Activated CD8-positive, alpha-beta memory T cell treated with anti-CD3 and anti-CD28 coated beads for 36 hours (primary cell): ENCODE measurements around the gene POFUT2. TPM values are rescaled to one million over a fixed set of nuclear protein-coding genes. Genes with fewer than 3 reads are reported as not detected.

Experiments
- CTCF ChIA-PET: fragments of 350-600 bp; sonication (Branson Sonifier 250); formaldehyde crosslinking; loops from one replicate; lab custom pipeline; 2021; ENCODE audit warnings: antibody characterized with exemption; lab: Charles Lee
- POLR2A ChIA-PET: fragments of 350-600 bp; sonication (Branson Sonifier 250); formaldehyde crosslinking; loops from one replicate; lab custom pipeline; 2021; ENCODE audit warnings: antibody characterized with exemption; lab: Charles Lee
- total RNA-seq, 2 experiments: library from RNA; stranded (reverse); gene quantifications; one replicate each; pipeline ENCODE4 v1.2.3, GENCODE V29; 2021

POFUT2 gene
- total RNA-seq, 2 experiments from 2014 or later, result 13.2 to 13.4 TPM

DNA sequence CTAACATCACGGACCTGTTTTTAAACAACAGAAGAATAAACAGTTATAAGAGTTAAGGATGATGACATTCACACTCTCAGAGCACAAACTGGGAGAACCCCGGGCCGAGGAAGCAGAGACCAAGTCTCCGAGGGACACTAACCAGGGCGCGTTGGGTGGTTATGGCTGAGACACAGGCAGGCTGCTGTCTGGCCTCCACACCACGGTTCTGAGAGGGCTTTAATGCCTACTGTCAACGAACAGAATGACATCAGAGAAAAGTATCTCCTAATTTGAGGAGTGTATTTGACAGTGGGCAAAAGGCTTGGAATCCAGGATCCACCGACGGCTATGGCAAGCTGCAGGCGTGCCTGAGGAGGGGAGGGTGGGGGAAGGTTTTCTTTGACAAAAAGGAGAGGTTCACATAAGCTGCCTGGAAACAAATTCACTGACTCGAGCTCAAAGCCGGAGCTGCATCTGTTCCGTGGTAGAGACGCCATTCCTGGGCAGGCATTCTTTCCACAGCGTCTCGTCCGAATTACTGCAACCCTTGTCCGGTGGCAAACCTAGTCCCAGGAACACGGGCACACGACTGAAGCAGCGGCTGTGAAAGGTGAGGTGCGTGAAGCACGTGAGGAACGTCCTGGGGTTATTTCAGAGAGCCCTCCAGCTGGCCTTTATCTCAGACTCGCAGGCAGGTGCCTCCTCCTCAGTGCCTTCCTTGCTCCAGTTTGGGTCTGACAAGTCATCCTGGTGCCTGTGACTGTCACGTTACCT lies 9.4 kb downstream of the POFUT2 start:
- ChIA-PET CTCF (no interaction called here), POLR2A (no interaction called here)

- CTCF ChIA-PET, result no interaction called here
- POLR2A ChIA-PET, result no interaction called here
These were observed 10.3 kb downstream of the POFUT2 start for GRCh38 chr21:45277101-45278045.

- ChIA-PET CTCF (no interaction called here), POLR2A (no interaction called here)
These were observed 11.1 kb downstream of the POFUT2 start for GRCh38 chr21:45276596-45276995.

GRCh38 chr21:45270306-45270821 lies 17.3 kb downstream of the POFUT2 start:
- ChIA-PET POLR2A (no interaction called here), CTCF (interaction anchor here (1.1 to 1.4 kb wide), 2 partner anchors 12 to 343 kb away, joined by 3 to 5 read pairs; no protein-coding TSS in a partner anchor)

- CTCF ChIA-PET, result interaction anchor here (1.1 to 1.4 kb wide), 2 partner anchors 12 to 342 kb away, joined by 3 to 5 read pairs; no protein-coding TSS in a partner anchor
- POLR2A ChIA-PET, result no interaction called here
These were observed 17.8 kb downstream of the POFUT2 start for GRCh38 chr21:45269861-45270260.

- ChIA-PET CTCF (interaction anchor here (1.1 kb wide), 1 partner anchor 25 kb away, joined by 3 read pairs; no protein-coding TSS in a partner anchor), POLR2A (no interaction called here)
These were observed 20.3 kb downstream of the POFUT2 start for GRCh38 chr21:45267390-45267760.

DNA sequence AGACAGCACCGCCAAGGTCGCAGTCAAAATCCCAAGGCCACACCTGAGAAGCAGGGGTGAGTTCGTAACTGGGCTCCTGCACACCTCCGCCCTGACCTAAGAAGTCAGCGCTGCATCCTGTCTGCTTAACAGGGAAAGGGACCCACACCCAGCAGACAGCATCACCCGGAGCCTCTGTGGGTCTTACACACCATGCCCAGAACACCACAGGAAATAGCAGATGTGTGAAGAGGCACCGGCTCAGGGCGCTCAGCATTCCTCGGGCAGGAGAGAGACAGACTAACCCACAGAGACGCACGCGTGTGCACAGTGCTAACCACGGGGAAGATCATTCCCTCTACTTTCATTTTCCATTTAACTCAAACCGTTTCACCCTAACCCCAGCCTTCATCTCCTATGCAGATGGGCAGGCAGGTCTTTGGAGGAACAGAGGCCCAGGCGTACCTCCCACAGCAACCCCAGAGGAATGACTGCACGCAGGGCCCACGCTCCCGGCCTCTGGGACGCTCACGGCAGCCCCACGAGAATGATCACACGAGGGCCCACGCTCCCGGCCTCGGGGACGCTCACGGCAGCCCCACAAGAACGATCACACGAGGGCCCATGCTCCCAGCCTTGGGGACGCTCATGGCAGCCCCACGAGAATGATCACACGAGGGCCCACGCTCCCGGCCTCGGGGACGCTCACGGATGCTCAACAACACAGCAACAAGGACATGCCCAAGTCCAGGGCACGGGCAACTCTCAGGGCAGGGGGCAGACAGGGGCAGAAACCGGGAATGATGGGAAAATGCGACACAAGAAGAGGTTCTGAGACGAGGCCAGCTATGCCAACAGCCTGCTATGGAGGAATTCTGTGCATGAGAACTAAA lies 20.9 kb downstream of the POFUT2 start:
- ChIA-PET CTCF (interaction anchor here (1.1 kb wide), 1 partner anchor 26 kb away, joined by 3 read pairs; no protein-coding TSS in a partner anchor), POLR2A (no interaction called here)

DNA sequence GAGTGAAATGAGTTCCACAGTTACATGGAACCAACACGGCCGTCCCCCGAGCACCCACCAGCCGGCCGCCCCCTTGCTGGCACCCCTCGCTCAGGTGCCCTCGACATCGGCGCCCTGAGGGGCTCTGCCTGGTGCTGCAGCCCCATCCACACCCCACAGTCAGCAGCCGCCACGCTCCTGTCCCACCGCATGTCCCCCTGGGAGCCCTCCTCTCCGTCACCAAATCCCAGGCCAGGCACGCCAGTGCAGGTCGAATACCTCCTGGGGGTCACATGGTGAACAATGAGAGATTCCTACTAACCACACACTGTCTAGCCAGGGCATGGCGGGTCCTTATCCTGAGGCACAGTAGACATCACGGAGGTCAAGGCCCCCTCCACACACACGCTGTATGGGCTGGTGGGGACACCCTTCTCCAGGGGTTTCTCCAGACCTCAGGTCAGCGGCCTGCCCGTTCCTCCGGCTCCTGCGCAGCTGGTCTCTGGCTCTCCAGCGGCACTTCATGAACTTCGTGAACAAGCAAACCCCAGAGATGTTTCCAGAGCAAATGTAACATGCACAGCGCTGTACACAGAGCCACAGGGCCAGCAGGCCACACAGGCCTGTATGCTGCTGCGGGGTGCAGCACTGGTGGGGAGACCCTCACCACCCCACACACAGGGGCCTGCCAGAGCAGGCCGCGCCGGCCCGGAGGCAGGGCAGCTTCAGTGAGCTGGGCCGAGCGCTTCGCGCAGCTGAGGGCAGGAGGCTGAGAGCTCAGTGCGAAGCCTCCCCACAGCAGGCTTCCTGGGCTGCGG lies 21.8 kb downstream of the POFUT2 start:
- CTCF ChIA-PET, result interaction anchor here (1.3 kb wide), 1 partner anchor 50 kb away, joined by 3 read pairs; no protein-coding TSS in a partner anchor
- POLR2A ChIA-PET, result no interaction called here

- ChIA-PET POLR2A (no interaction called here), CTCF (interaction anchor here (1.3 kb wide), 1 partner anchor 49 kb away, joined by 3 read pairs; no protein-coding TSS in a partner anchor)
These were observed 22.7 kb downstream of the POFUT2 start for GRCh38 chr21:45264912-45265515.

GRCh38 chr21:45264146-45264911 lies 23.4 kb downstream of the POFUT2 start:
- ChIA-PET CTCF (interaction anchor here (1.3 kb wide), 1 partner anchor 48 kb away, joined by 3 read pairs; no protein-coding TSS in a partner anchor), POLR2A (no interaction called here)

DNA sequence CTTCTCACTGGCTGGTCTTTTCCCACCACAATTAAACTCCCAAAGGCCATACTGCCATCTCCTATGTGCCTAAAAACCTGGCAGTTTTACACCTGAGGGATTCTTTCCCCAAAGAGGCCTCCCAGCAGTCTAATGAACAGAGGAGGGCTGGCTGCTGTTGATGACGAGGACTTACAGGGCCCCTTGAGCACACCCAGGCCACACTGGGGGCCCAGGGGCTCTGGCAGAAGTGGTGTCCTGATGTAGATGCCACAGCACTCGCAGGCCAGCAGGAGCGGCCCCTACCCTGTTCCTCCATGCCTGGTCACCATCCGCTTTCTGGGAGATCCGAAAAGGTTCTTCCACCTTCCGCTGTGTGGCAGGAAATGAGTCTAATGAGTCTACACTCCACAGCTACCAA lies 24.2 kb downstream of the POFUT2 start:
- CTCF ChIA-PET, result no interaction called here
- POLR2A ChIA-PET, result no interaction called here

GRCh38 chr21:45262616-45263015 lies 25.1 kb downstream of the POFUT2 start:
- CTCF ChIA-PET, result no interaction called here
- POLR2A ChIA-PET, result no interaction called here

- CTCF ChIA-PET, result no interaction called here
- POLR2A ChIA-PET, result no interaction called here
These were observed 25.6 kb downstream of the POFUT2 start for GRCh38 chr21:45262041-45262581.

DNA sequence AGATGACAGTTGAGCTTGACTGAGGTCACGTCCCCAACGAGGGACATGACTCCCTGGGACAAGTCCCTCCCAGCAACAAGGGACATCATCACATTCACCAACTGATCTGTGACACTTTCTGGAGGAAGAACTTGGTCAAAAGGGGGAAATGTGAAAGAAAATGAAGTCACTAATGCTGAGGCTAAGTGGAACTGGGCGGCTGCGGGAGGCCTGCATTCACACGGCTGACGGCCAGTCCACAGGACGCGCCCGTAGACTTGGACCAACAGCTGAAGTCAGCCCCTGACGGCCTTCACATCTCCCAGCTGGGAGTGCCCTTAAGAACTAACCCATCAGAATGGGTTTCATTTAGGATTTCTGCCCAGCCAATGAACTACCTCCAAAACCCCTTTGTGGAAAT lies 26.6 kb downstream of the POFUT2 start:
- POLR2A ChIA-PET, result no interaction called here
- CTCF ChIA-PET, result no interaction called here

- ChIA-PET CTCF (no interaction called here), POLR2A (no interaction called here)
These were observed 27.4 kb downstream of the POFUT2 start for GRCh38 chr21:45260191-45260825.

- POLR2A ChIA-PET, result no interaction called here
- CTCF ChIA-PET, result no interaction called here
These were observed 28.4 kb downstream of the POFUT2 start for GRCh38 chr21:45259206-45259840.
